Measurements from ENCODE around the gene TMEM252. TPM values are rescaled to one million over a fixed set of nuclear protein-coding genes. Genes with fewer than 3 reads are reported as not detected.

Gene TMEM252
- polyA plus RNA-seq, 1 of the 3 experiments (the other 2 are of a cell fraction) = not detected

DNA sequence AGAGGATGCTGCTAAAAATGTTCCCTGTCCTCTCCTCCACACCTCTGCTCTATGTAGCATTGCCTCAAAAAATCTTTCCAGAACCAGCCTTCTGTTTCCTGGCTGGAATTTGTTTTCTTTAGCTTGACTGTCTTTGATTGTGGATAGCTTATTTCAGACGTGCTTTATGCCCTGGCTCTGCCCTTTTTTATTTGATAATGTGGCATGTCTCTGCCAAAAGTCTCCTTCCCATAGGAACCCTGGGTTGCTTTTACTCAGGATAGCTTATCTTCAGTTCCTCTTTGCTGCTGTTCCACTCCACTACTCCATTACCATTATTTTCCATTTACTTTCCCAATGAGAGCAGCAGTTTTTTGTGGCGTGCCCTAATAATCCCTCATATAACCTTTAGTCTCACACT, 885 bp upstream of the TMEM252 start:
- POLR2A ChIA-PET = no interaction called here
- 3% methylated on average over 2 of the region's 2 CpGs for WGBS (ENCODE audit: low lambda C conversion rate)

DNA sequence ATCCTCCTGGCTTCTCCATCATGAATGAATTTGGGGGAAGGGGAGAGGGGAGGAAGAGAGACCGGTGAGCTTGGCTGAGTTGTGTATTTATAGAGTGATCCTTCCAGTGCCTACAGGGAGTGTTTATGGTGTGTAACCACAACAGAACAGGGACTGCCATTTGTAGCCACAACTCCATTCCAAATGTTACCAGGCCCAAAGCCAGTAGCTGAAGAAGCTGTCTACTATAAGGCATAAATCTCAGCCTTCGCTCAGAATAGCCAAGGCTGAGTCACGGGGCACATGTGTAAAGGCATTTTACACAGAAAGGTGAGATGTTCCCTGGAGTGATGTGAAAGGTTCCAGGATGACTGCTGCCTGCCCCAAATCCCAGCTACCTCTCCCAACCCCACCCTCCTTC, 2.5 kb downstream of the TMEM252 start:
- Histone ChIP-seq H3K79me2 (ENCODE audit: insufficient read depth) (no peaks in the 10 kb centered on the region), H3K36me3 (replicated peaks in 1 of 2; ENCODE audit: control insufficient read depth in 1 of 2, insufficient read depth in 2 of 2, low read length in 1 of 2) (no peaks in the 10 kb centered on the region), H3K4me1 (ENCODE audit: control insufficient read depth in 1 of 2, insufficient read depth in 2 of 2, low read depth in 1 of 2, low read length in 1 of 2) (no peaks in the 10 kb centered on the region), H2AFZ (ENCODE audit: low read depth) (no peak overlapping the region), H3K4me3 (ENCODE audit: low read depth in 2 of 2, low read length in 1 of 2) (no peak overlapping the region), H3K9me3 (no peaks in the 10 kb centered on the region), H3K27me3 (ENCODE audit: insufficient read depth) (no peaks in the 10 kb centered on the region), H3K9ac (no peak overlapping the region), H3K27ac (ENCODE audit: low read depth in 2 of 2, low read length in 1 of 2) (no peak overlapping the region), H3K4me2 (no peak overlapping the region), H3K9me2 (no peaks in the 10 kb centered on the region), H3F3A (replicated peaks; ENCODE audit: insufficient read depth) (no peaks in the 10 kb centered on the region), H4K20me1 (ENCODE audit: insufficient read depth) (no peaks in the 10 kb centered on the region)
- POLR2A ChIA-PET = no interaction called here
- CTCF ChIA-PET = interaction anchor here (1.1 kb wide), 1 partner anchor 26 kb away, joined by 3 read pairs; no protein-coding TSS in a partner anchor
- no peak for DNase-seq
- WGBS (ENCODE audit: low lambda C conversion rate) = 3% methylated on average over 3 of the region's 3 CpGs
- TF ChIP-seq NRF1 (IDR thresholded peaks at IDR 0.05; ENCODE audit: low read depth, low read length) (no peak), SMC3 (IDR thresholded peaks at IDR 0.05; ENCODE audit: low read depth, low read length) (no peak), CHD2 (IDR thresholded peaks at IDR 0.05; ENCODE audit: low read length, partially characterized antibody) (no peak), RFX5 (IDR thresholded peaks at IDR 0.05; ENCODE audit: low read length) (no peak), YY1 (IDR thresholded peaks at IDR 0.05; ENCODE audit: low read depth) (no peak), FOXJ3 (CRISPR knock-in tag; IDR thresholded peaks at IDR 0.05) (no peak), GATA2 (CRISPR knock-in tag; IDR thresholded peaks at IDR 0.05) (no peak), EP300 (IDR thresholded peaks at IDR 0.05; ENCODE audit: borderline replicate concordance in 1 of 2, low read depth in 1 of 2, low read length in 1 of 2) (no peak), NFIC (IDR thresholded peaks at IDR 0.05; ENCODE audit: borderline replicate concordance) (no peak), FOXM1 (IDR thresholded peaks at IDR 0.05; ENCODE audit: low read depth) (no peak)
- TF ChIP-seq, protein P1, sequence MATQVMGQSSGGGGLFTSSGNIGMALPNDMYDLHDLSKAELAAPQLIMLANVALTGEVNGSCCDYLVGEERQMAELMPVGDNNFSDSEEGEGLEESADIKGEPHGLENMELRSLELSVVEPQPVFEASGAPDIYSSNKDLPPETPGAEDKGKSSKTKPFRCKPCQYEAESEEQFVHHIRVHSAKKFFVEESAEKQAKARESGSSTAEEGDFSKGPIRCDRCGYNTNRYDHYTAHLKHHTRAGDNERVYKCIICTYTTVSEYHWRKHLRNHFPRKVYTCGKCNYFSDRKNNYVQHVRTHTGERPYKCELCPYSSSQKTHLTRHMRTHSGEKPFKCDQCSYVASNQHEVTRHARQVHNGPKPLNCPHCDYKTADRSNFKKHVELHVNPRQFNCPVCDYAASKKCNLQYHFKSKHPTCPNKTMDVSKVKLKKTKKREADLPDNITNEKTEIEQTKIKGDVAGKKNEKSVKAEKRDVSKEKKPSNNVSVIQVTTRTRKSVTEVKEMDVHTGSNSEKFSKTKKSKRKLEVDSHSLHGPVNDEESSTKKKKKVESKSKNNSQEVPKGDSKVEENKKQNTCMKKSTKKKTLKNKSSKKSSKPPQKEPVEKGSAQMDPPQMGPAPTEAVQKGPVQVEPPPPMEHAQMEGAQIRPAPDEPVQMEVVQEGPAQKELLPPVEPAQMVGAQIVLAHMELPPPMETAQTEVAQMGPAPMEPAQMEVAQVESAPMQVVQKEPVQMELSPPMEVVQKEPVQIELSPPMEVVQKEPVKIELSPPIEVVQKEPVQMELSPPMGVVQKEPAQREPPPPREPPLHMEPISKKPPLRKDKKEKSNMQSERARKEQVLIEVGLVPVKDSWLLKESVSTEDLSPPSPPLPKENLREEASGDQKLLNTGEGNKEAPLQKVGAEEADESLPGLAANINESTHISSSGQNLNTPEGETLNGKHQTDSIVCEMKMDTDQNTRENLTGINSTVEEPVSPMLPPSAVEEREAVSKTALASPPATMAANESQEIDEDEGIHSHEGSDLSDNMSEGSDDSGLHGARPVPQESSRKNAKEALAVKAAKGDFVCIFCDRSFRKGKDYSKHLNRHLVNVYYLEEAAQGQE (IDR thresholded peaks at IDR 0.05; ENCODE audit: low read depth, low read length) = no peak
- TF ChIP-seq, protein P2, sequence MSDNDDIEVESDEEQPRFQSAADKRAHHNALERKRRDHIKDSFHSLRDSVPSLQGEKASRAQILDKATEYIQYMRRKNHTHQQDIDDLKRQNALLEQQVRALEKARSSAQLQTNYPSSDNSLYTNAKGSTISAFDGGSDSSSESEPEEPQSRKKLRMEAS (IDR thresholded peaks at IDR 0.05; ENCODE audit: low read depth) = no peak
- TF ChIP-seq, protein P3, sequence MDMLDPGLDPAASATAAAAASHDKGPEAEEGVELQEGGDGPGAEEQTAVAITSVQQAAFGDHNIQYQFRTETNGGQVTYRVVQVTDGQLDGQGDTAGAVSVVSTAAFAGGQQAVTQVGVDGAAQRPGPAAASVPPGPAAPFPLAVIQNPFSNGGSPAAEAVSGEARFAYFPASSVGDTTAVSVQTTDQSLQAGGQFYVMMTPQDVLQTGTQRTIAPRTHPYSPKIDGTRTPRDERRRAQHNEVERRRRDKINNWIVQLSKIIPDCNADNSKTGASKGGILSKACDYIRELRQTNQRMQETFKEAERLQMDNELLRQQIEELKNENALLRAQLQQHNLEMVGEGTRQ (IDR thresholded peaks at IDR 0.05; ENCODE audit: borderline replicate concordance, low read depth, low read length) = no peak
- TF ChIP-seq, protein P4, sequence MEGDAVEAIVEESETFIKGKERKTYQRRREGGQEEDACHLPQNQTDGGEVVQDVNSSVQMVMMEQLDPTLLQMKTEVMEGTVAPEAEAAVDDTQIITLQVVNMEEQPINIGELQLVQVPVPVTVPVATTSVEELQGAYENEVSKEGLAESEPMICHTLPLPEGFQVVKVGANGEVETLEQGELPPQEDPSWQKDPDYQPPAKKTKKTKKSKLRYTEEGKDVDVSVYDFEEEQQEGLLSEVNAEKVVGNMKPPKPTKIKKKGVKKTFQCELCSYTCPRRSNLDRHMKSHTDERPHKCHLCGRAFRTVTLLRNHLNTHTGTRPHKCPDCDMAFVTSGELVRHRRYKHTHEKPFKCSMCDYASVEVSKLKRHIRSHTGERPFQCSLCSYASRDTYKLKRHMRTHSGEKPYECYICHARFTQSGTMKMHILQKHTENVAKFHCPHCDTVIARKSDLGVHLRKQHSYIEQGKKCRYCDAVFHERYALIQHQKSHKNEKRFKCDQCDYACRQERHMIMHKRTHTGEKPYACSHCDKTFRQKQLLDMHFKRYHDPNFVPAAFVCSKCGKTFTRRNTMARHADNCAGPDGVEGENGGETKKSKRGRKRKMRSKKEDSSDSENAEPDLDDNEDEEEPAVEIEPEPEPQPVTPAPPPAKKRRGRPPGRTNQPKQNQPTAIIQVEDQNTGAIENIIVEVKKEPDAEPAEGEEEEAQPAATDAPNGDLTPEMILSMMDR (IDR thresholded peaks at IDR 0.05) = no peak
- TF ChIP-seq, protein P5, sequence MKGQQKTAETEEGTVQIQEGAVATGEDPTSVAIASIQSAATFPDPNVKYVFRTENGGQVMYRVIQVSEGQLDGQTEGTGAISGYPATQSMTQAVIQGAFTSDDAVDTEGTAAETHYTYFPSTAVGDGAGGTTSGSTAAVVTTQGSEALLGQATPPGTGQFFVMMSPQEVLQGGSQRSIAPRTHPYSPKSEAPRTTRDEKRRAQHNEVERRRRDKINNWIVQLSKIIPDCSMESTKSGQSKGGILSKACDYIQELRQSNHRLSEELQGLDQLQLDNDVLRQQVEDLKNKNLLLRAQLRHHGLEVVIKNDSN (IDR thresholded peaks at IDR 0.05; ENCODE audit: borderline replicate concordance, low read depth) = no peak

More for the DNA sequence above, 885 bp upstream of the TMEM252 start:
- Histone ChIP-seq H4K20me1 (ENCODE audit: insufficient read depth) (no peaks in the 10 kb centered on the region), H3K4me1 (ENCODE audit: control insufficient read depth in 1 of 2, insufficient read depth in 2 of 2, low read depth in 1 of 2, low read length in 1 of 2) (no peaks in the 10 kb centered on the region), H3K9me2 (no peaks in the 10 kb centered on the region), H3K4me3 (ENCODE audit: low read depth in 2 of 2, low read length in 1 of 2) (no peak overlapping the region), H3K27me3 (ENCODE audit: insufficient read depth) (no peaks in the 10 kb centered on the region), H3K79me2 (ENCODE audit: insufficient read depth) (no peaks in the 10 kb centered on the region), H3K27ac (ENCODE audit: low read depth in 2 of 2, low read length in 1 of 2) (no peak overlapping the region), H3K36me3 (replicated peaks in 1 of 2; ENCODE audit: control insufficient read depth in 1 of 2, insufficient read depth in 2 of 2, low read length in 1 of 2) (no peaks in the 10 kb centered on the region), H3K9me3 (no peaks in the 10 kb centered on the region), H2AFZ (ENCODE audit: low read depth) (no peak overlapping the region), H3K4me2 (no peak overlapping the region), H3F3A (replicated peaks; ENCODE audit: insufficient read depth) (no peaks in the 10 kb centered on the region), H3K9ac (no peak overlapping the region)
- CTCF ChIA-PET = interaction anchor here (1.7 kb wide), 1 partner anchor 18 kb away, joined by 5 read pairs; no protein-coding TSS in a partner anchor
- DNase-seq = no peak
- TF ChIP-seq, protein P6, sequence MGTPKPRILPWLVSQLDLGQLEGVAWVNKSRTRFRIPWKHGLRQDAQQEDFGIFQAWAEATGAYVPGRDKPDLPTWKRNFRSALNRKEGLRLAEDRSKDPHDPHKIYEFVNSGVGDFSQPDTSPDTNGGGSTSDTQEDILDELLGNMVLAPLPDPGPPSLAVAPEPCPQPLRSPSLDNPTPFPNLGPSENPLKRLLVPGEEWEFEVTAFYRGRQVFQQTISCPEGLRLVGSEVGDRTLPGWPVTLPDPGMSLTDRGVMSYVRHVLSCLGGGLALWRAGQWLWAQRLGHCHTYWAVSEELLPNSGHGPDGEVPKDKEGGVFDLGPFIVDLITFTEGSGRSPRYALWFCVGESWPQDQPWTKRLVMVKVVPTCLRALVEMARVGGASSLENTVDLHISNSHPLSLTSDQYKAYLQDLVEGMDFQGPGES (IDR thresholded peaks at IDR 0.05; ENCODE audit: low read depth, low read length) = no peak
- no peak for TF ChIP-seq TCF12 (IDR thresholded peaks at IDR 0.05)
- TF ChIP-seq, protein P3 (IDR thresholded peaks at IDR 0.05; ENCODE audit: borderline replicate concordance, low read depth, low read length) = no peak
- TF ChIP-seq CHD2 (IDR thresholded peaks at IDR 0.05; ENCODE audit: low read length, partially characterized antibody) = no peak

Measured in SK-N-SH (cell line).